ENCODE results near the gene CPNE4. TPM values are rescaled to one million over a fixed set of nuclear protein-coding genes. Genes with fewer than 3 reads are reported as not detected.

Gene CPNE4
- total and polyA plus RNA-seq, 8 donors, result 0.14 to 1.7 (median 0.66) TPM

DNA sequence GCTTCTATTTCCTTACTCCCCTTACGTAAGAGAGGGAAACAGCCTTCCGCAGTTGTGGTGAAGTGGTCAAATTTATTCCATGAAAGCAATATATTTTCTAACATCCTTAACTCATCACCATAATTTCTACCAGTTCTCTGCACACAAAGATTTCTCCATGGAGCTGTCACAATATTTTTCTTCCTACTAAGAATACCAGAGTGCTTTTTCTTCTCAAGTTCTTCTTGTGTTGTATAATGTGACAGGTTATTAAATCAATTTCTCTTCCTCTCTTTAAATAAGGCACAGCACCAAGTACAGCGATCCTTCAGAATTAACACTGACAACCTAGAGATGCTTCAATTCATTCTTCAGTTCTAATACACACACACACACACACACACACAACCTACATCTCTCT lies 153.0 kb downstream of the CPNE4 start:
- FAIRE-seq, result no peak
- Histone ChIP-seq H3K36me3 (no peaks in the 10 kb centered on the region), H3K27me3 (no peaks in the 10 kb centered on the region), H3K4me3 (no peak overlapping the region), H3K4me1 (no peaks in the 10 kb centered on the region), H3K27ac (no peak overlapping the region), H3K9me3 (no peaks in the 10 kb centered on the region)
- DNase-seq, result no peak
- TF ChIP-seq, protein P1, sequence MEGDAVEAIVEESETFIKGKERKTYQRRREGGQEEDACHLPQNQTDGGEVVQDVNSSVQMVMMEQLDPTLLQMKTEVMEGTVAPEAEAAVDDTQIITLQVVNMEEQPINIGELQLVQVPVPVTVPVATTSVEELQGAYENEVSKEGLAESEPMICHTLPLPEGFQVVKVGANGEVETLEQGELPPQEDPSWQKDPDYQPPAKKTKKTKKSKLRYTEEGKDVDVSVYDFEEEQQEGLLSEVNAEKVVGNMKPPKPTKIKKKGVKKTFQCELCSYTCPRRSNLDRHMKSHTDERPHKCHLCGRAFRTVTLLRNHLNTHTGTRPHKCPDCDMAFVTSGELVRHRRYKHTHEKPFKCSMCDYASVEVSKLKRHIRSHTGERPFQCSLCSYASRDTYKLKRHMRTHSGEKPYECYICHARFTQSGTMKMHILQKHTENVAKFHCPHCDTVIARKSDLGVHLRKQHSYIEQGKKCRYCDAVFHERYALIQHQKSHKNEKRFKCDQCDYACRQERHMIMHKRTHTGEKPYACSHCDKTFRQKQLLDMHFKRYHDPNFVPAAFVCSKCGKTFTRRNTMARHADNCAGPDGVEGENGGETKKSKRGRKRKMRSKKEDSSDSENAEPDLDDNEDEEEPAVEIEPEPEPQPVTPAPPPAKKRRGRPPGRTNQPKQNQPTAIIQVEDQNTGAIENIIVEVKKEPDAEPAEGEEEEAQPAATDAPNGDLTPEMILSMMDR (IDR thresholded peaks at IDR 0.05), result no peak
- no peak for ATAC-seq
- intact Hi-C loops (cut with DNase I), result no loop called here
- 90 to 92% methylated on average over 3 of the region's 3 CpGs for WGBS, 2 donors

DNA sequence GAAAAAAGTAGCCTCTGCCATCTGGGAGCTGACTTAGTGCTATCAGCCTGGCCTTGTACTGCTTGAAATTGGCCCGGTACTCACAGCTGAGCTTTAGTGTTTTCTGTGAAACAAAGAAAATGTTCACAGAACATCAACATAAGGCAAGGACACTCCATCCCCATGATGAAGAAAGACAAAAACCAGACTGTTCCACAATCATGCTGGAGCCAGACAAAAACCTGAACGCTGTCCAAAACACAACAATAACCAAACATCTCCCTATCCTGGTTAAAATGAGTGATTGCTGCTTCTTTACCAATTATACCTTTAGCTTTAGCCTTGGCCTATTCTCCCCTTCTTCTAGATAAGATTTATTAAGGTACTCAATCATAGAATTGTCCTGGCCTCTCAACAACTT lies 153.9 kb downstream of the CPNE4 start:
- Histone ChIP-seq H3K4me3 (no peak overlapping the region), H3K36me3 (no peaks in the 10 kb centered on the region), H3K27ac (no peak overlapping the region), H3K27me3 (no peaks in the 10 kb centered on the region), H3K9me3 (no peaks in the 10 kb centered on the region), H3K4me1 (no peaks in the 10 kb centered on the region)
- TF ChIP-seq, protein P1 (IDR thresholded peaks at IDR 0.05), result no peak
- DNase-seq (no peak), FAIRE-seq (no peak), ATAC-seq (peak in 1 of 4 donors; percentile 34)
- intact Hi-C loops (cut with DNase I), result no loop called here
- 20 to 26% methylated on average over 2 of the region's 2 CpGs for WGBS, 2 donors

- Histone ChIP-seq H3K4me3 (no peak overlapping the region), H3K27me3 (no peaks in the 10 kb centered on the region), H3K4me1 (no peaks in the 10 kb centered on the region), H3K9me3 (no peaks in the 10 kb centered on the region), H3K36me3 (no peaks in the 10 kb centered on the region), H3K27ac (no peak overlapping the region)
- no peak for DNase-seq
- TF ChIP-seq, protein P1 (IDR thresholded peaks at IDR 0.05), result no peak
- intact Hi-C loops (cut with DNase I), result no loop called here
- no peak for FAIRE-seq
- 51 to 63% methylated on average over 6 of the region's 6 CpGs for whole genome bisulfite sequencing, 2 donors
- no peak for ATAC-seq
These were observed 166.6 kb downstream of the CPNE4 start for GRCh38 chr3:131868203-131868602.

DNA sequence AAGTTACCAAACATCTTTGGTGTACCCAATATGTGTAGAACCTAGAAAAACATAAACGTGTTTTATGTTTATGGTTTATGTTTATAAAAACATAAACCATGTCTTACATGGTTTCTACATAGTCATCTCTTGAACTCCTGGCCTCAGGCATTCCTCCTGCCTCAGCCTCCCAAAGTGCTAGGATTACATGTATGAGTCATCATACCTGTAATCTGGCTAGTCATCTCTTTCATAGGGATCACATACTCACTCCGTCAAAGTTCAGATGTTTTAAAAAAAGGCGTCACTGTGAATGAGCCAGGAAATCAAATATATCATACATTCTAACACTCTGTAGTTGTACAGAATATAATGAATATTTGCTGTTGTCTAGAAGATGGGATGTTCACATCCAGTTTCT lies 178.6 kb downstream of the CPNE4 start:
- intact Hi-C loops (cut with DNase I), result no loop called here
- Histone ChIP-seq H3K27me3 (no peaks in the 10 kb centered on the region), H3K9me3 (no peaks in the 10 kb centered on the region), H3K4me3 (no peak overlapping the region), H3K27ac (no peak overlapping the region), H3K36me3 (no peaks in the 10 kb centered on the region), H3K4me1 (no peaks in the 10 kb centered on the region)
- ATAC-seq (no peak), DNase-seq (no peak), FAIRE-seq (no peak)
- 69 to 84% methylated on average over 3 of the region's 3 CpGs for WGBS, 2 donors
- TF ChIP-seq, protein P1 (IDR thresholded peaks at IDR 0.05), result no peak

DNA sequence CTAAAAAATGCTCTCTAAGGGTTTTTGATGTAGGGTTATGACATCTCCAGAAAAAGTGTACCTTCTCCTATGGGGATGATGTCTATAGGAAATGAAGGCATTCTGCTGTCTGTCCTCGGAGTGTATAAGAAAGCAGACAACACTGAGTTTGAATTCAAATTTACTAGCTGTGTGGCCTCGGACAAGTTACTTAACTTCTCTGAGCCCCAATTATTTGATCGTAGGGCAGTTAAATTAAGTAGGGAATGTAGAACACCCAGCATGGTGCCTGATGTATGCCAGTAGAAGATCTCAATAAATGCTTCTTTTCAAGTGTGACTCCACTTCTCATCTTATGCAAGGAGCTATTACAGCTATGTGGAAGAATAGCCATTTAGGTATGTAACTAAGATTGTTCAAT lies 184.6 kb downstream of the CPNE4 start:
- DNase-seq, result no peak
- FAIRE-seq, result no peak
- Histone ChIP-seq H3K27ac (no peak overlapping the region), H3K9me3 (no peaks in the 10 kb centered on the region), H3K27me3 (no peaks in the 10 kb centered on the region), H3K4me3 (no peak overlapping the region), H3K36me3 (no peaks in the 10 kb centered on the region), H3K4me1 (no peaks in the 10 kb centered on the region)
- intact Hi-C loops (cut with DNase I), result no loop called here
- WGBS, 2 donors, result 58 to 71% methylated on average over 3 of the region's 3 CpGs
- no peak for ATAC-seq
- TF ChIP-seq, protein P1 (IDR thresholded peaks at IDR 0.05), result no peak
